HEK293 (cell line): ENCODE results near the gene BLOC1S2.

Experiments used
- CTCF ChIA-PET: fragments of 350-600 bp; formaldehyde crosslinking; extraction: SDS; loops from one replicate; lab custom pipeline; 2021; ENCODE audit warnings: antibody characterized with exemption; lab: Yijun Ruan, JAX
- POLR2A ChIA-PET: fragments of 300-600 bp; formaldehyde crosslinking; extraction: SDS; loops from one replicate; lab custom pipeline; 2020; ENCODE audit warnings: antibody characterized with exemption, inconsistent platforms; lab: Yijun Ruan, JAX
- H3K27ac ChIP-seq: fragments of 200-500 bp; sonication (Bioruptor generic); 2 replicates; pipeline ENCODE4 v1.5.1; 2014; ENCODE audit warnings: low read depth, low read length, control low read depth, inconsistent platforms; ENCODE audit errors: extremely low read depth
- H3K36me3 ChIP-seq, 2 experiments: fragments of 200-500 bp in 1 of 2; sonication (Bioruptor generic) in 1 of 2; 1 replicate in 1 of 2; 2 replicates in 1 of 2; pipeline ENCODE4 v1.5.1; 2014 to 2017; ENCODE audit warnings: inconsistent platforms in 2 of 2, low read length in 2 of 2; ENCODE audit not compliant: control insufficient read depth in 2 of 2, insufficient read depth in 1 of 2
- H3K4me1 ChIP-seq: fragments of 200-500 bp; sonication (Bioruptor generic); 2 replicates; pipeline ENCODE4 v1.5.1; 2014; ENCODE audit warnings: mild to moderate bottlenecking, low read length, inconsistent platforms; ENCODE audit not compliant: control insufficient read depth, insufficient read depth
- H3K4me3 ChIP-seq: 2 replicates; pipeline ENCODE4 v1.5.1; 2011; ENCODE audit warnings: low read depth, mild to moderate bottlenecking, control low read depth, low read length, moderate library complexity
- H3K9me3 ChIP-seq: fragments of 200-500 bp; sonication (Bioruptor generic); 2 replicates; pipeline ENCODE4 v1.5.1; 2014; ENCODE audit warnings: low read depth, low read length, inconsistent platforms; ENCODE audit not compliant: control insufficient read depth, insufficient read depth
- KLF8 ChIP-seq: fragments of 450-650 bp; formaldehyde crosslinking; IDR thresholded peaks from 2 replicates; pipeline ENCODE4 v1.5.1; 2016; ENCODE audit warnings: missing biosample characterization, missing genetic modification characterization
- PRDM1 ChIP-seq: fragments of 450-650 bp; formaldehyde crosslinking; IDR thresholded peaks from 2 replicates; pipeline ENCODE4; 2016; ENCODE audit warnings: missing biosample characterization, missing genetic modification characterization
- YY1 ChIP-seq: fragments of 450-650 bp; formaldehyde crosslinking; IDR thresholded peaks from 2 replicates; pipeline ENCODE4 v1.5.1; 2018; ENCODE audit warnings: missing biosample characterization, missing genetic modification characterization
- ZBTB48 ChIP-seq: fragments of 450-650 bp; formaldehyde crosslinking; IDR thresholded peaks from 2 replicates; pipeline ENCODE4 v1.5.1; 2016; ENCODE audit warnings: missing biosample characterization, missing genetic modification characterization
- ZFHX2 ChIP-seq: fragments of 450-650 bp; formaldehyde crosslinking; conservative IDR thresholded peaks from 2 replicates; pipeline ENCODE4 v1.5.1; 2016; ENCODE audit warnings: missing biosample characterization, missing genetic modification characterization
- ZNF24 ChIP-seq: fragments of 450-650 bp; formaldehyde crosslinking; IDR thresholded peaks from 2 replicates; pipeline ENCODE4 v1.5.1; 2016; ENCODE audit warnings: missing biosample characterization, missing genetic modification characterization
- ZNF664 ChIP-seq: fragments of 450-650 bp; formaldehyde crosslinking; IDR thresholded peaks from 2 replicates; pipeline ENCODE4 v1.5.1; 2016; ENCODE audit warnings: missing biosample characterization, missing genetic modification characterization
- ZNF76 ChIP-seq: fragments of 450-650 bp; formaldehyde crosslinking; IDR thresholded peaks from 2 replicates; pipeline ENCODE4; 2016; ENCODE audit warnings: low read depth, missing biosample characterization, missing genetic modification characterization, borderline replicate concordance
- ZNF776 ChIP-seq: fragments of 450-650 bp; formaldehyde crosslinking; IDR thresholded peaks from 2 replicates; pipeline ENCODE4 v1.5.0; 2017; ENCODE audit warnings: missing biosample characterization, missing genetic modification characterization, borderline replicate concordance
- ZNF843 ChIP-seq: fragments of 450-650 bp; formaldehyde crosslinking; IDR thresholded peaks from 2 replicates; pipeline ENCODE4 v1.5.1; 2016; ENCODE audit warnings: missing biosample characterization, missing genetic modification characterization
- TF ChIP-seq, protein P1 (sequence below): fragments of 450-650 bp; formaldehyde crosslinking; IDR thresholded peaks from 2 replicates; pipeline ENCODE4 v1.5.1; 2016; ENCODE audit warnings: missing biosample characterization, missing genetic modification characterization
- TF ChIP-seq, protein P2 (sequence below): fragments of 450-650 bp; formaldehyde crosslinking; IDR thresholded peaks from 2 replicates; pipeline ENCODE4 v1.5.1; 2016; ENCODE audit warnings: missing biosample characterization, missing genetic modification characterization
- TF ChIP-seq, protein P3 (sequence below): fragments of 450-650 bp; formaldehyde crosslinking; IDR thresholded peaks from 2 replicates; pipeline ENCODE4 v1.5.1; 2016; ENCODE audit warnings: missing biosample characterization, missing genetic modification characterization
- TF ChIP-seq, protein P4 (sequence below): fragments of 450-650 bp; formaldehyde crosslinking; IDR thresholded peaks from 2 replicates; pipeline ENCODE4 v1.5.1; 2016; ENCODE audit warnings: missing biosample characterization, missing genetic modification characterization

The BLOC1S2 gene

DNA sequence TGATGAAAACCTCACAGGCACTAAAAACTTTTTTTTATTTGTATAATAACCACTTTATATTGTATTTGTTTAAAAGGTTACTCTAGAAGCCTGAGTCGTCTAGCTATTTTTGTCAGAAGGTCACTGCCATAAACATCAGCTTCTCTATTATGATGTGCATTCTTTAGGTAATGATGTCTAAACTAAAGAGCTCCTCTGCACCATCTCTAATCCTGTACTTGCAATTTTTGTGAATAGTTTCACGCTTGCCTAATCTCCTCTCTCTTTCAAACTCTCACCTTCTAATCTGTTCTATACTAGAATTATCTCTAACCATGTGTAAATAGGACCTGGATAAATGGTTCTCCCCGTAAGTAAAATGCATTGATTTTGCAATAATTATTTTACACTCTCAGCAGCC, 46.6 kb downstream of the BLOC1S2 start:
- ChIA-PET POLR2A (no interaction called here), CTCF (interaction anchor here (0.6 to 1.0 kb wide), 2 partner anchors 15 to 214 kb away, joined by 6 to 7 read pairs; no protein-coding TSS in a partner anchor)
- H3K4me3 ChIP-seq, result no peak overlapping the region
- H3K27ac ChIP-seq, result no peak overlapping the region
- no peak for TF ChIP-seq ZNF24 (tag by site-specific recombination)
- peak; percentile 8; the same call in 1 of the 2 replicates for TF ChIP-seq PRDM1 (tag by site-specific recombination)
- peaks cover 49 to 87% of the 10 kb centered on the region in 2 experiments for H3K36me3 ChIP-seq
- no peaks in the 10 kb centered on the region for H3K9me3 ChIP-seq
- no peaks in the 10 kb centered on the region for H3K4me1 ChIP-seq

DNA sequence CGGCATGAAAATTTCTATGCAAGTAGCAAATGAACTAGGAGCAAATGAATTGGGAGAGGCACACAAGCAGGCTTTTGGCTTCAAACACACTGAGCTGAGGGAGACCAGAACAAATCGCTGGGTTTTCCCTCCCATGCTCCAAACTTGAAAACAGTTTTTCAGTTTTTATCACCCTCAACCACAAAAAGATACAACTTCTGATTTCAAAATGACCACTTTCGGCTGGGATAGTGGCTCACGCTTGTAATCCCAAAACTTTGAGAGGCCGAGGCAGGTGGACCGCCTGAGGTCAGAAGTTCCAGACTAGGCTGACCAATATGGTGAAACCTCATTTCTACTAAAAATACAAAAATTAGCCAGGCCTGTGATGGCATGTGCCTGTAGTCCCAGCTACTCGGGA, 48.1 kb downstream of the BLOC1S2 start:
- TF ChIP-seq YY1 (tag by site-specific recombination) (no peak), ZNF843 (no peak), ZBTB48 (tag by site-specific recombination) (no peak), ZNF76 (no peak), ZNF664 (tag by site-specific recombination) (no peak), ZNF776 (no peak)
- TF ChIP-seq, protein P1, sequence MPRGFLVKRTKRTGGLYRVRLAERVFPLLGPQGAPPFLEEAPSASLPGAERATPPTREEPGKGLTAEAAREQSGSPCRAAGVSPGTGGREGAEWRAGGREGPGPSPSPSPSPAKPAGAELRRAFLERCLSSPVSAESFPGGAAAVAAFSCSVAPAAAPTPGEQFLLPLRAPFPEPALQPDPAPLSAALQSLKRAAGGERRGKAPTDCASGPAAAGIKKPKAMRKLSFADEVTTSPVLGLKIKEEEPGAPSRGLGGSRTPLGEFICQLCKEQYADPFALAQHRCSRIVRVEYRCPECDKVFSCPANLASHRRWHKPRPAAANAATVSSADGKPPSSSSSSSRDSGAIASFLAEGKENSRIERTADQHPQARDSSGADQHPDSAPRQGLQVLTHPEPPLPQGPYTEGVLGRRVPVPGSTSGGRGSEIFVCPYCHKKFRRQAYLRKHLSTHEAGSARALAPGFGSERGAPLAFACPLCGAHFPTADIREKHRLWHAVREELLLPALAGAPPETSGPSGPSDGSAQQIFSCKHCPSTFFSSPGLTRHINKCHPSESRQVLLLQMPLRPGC, result no peak
- TF ChIP-seq, protein P2, sequence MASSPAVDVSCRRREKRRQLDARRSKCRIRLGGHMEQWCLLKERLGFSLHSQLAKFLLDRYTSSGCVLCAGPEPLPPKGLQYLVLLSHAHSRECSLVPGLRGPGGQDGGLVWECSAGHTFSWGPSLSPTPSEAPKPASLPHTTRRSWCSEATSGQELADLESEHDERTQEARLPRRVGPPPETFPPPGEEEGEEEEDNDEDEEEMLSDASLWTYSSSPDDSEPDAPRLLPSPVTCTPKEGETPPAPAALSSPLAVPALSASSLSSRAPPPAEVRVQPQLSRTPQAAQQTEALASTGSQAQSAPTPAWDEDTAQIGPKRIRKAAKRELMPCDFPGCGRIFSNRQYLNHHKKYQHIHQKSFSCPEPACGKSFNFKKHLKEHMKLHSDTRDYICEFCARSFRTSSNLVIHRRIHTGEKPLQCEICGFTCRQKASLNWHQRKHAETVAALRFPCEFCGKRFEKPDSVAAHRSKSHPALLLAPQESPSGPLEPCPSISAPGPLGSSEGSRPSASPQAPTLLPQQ (tag by site-specific recombination), result no peak
- TF ChIP-seq, protein P3, sequence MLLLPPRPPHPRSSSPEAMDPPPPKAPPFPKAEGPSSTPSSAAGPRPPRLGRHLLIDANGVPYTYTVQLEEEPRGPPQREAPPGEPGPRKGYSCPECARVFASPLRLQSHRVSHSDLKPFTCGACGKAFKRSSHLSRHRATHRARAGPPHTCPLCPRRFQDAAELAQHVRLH (tag by site-specific recombination), result no peak
- TF ChIP-seq, protein P4, sequence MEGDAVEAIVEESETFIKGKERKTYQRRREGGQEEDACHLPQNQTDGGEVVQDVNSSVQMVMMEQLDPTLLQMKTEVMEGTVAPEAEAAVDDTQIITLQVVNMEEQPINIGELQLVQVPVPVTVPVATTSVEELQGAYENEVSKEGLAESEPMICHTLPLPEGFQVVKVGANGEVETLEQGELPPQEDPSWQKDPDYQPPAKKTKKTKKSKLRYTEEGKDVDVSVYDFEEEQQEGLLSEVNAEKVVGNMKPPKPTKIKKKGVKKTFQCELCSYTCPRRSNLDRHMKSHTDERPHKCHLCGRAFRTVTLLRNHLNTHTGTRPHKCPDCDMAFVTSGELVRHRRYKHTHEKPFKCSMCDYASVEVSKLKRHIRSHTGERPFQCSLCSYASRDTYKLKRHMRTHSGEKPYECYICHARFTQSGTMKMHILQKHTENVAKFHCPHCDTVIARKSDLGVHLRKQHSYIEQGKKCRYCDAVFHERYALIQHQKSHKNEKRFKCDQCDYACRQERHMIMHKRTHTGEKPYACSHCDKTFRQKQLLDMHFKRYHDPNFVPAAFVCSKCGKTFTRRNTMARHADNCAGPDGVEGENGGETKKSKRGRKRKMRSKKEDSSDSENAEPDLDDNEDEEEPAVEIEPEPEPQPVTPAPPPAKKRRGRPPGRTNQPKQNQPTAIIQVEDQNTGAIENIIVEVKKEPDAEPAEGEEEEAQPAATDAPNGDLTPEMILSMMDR, result no peak
- TF ChIP-seq, all 188 proteins: peak for 0
- ChIA-PET CTCF (interaction anchor here (0.7 to 0.9 kb wide), 3 partner anchors 75 to 1588 kb away, joined by 3 to 5 read pairs (median 4); no protein-coding TSS in a partner anchor), POLR2A (no interaction called here)
- no peaks in the 10 kb centered on the region for H3K4me1 ChIP-seq
- no peak overlapping the region for H3K4me3 ChIP-seq
- H3K36me3 ChIP-seq, result peaks cover 45 to 86% of the 10 kb centered on the region in 2 experiments
- no peak overlapping the region for H3K27ac ChIP-seq
- H3K9me3 ChIP-seq, result no peaks in the 10 kb centered on the region

DNA sequence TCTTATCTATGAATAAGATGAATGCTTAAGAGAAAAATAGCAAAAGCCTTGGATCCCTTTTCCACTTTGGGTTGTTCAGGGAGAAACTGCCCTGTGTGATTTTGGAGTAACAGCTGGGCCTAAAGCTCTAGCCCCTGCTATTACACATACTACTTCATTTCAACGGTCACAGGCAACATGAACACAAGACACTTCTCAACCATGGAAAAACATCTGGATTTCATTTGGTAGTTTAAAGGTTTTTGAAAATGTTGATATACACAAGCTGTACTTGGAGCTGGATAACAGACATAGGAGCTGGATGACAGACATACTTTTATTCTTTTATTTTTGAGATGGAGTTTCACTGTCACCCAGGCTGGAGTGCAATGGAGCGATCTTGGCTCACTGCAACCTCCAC, 54.4 kb downstream of the BLOC1S2 start:
- CTCF ChIA-PET, result interaction anchor here (1.6 kb wide), 1 partner anchor 9 kb away, joined by 6 read pairs; no protein-coding TSS in a partner anchor
- Histone ChIP-seq H3K4me1 (peaks cover 5% of the 10 kb centered on the region; the same call in 1 of the 2 replicates), H3K9me3 (no peaks in the 10 kb centered on the region), H3K4me3 (no peak overlapping the region), H3K27ac (no peak overlapping the region), H3K36me3 (peaks cover 21 to 61% of the 10 kb centered on the region in 2 experiments)
- POLR2A ChIA-PET, result no interaction called here
- TF ChIP-seq ZFHX2 (tag by site-specific recombination) (no peak), YY1 (tag by site-specific recombination) (no peak), KLF8 (tag by site-specific recombination) (no peak)
